ENCODE data around the gene RAB31. TPM values are rescaled to one million over a fixed set of nuclear protein-coding genes. Genes with fewer than 3 reads are reported as not detected.

RAB31 gene
- total RNA-seq, 1 donor from 2014 or later, result 44.2 TPM

- Histone ChIP-seq H3K4me3 (ENCODE audit: low read depth, low read length) (no peak overlapping the region), H3K36me3 (ENCODE audit: control insufficient read depth, insufficient read depth, low read length) (no peaks in the 10 kb centered on the region), H3K27me3 (ENCODE audit: control insufficient read depth, insufficient read depth, low read length) (no peaks in the 10 kb centered on the region)
- TF ChIP-seq, protein P1, sequence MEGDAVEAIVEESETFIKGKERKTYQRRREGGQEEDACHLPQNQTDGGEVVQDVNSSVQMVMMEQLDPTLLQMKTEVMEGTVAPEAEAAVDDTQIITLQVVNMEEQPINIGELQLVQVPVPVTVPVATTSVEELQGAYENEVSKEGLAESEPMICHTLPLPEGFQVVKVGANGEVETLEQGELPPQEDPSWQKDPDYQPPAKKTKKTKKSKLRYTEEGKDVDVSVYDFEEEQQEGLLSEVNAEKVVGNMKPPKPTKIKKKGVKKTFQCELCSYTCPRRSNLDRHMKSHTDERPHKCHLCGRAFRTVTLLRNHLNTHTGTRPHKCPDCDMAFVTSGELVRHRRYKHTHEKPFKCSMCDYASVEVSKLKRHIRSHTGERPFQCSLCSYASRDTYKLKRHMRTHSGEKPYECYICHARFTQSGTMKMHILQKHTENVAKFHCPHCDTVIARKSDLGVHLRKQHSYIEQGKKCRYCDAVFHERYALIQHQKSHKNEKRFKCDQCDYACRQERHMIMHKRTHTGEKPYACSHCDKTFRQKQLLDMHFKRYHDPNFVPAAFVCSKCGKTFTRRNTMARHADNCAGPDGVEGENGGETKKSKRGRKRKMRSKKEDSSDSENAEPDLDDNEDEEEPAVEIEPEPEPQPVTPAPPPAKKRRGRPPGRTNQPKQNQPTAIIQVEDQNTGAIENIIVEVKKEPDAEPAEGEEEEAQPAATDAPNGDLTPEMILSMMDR (IDR thresholded peaks at IDR 0.05; ENCODE audit: insufficient read depth, low read length, poor library complexity, severe bottlenecking), result peak; percentile 99
- no peak for DNase-seq (ENCODE audit: low read depth)
Observed at GRCh38 chr18:9771261-9771976, 63.3 kb downstream of the RAB31 start.

GRCh38 chr18:9771977-9772660 is 64.0 kb downstream of the RAB31 start:
- Histone ChIP-seq H3K4me3 (ENCODE audit: low read depth, low read length) (no peak overlapping the region), H3K27me3 (ENCODE audit: control insufficient read depth, insufficient read depth, low read length) (no peaks in the 10 kb centered on the region), H3K36me3 (ENCODE audit: control insufficient read depth, insufficient read depth, low read length) (no peaks in the 10 kb centered on the region)
- DNase-seq (ENCODE audit: low read depth), result no peak
- TF ChIP-seq, protein P1 (IDR thresholded peaks at IDR 0.05; ENCODE audit: insufficient read depth, low read length, poor library complexity, severe bottlenecking), result no peak

DNA sequence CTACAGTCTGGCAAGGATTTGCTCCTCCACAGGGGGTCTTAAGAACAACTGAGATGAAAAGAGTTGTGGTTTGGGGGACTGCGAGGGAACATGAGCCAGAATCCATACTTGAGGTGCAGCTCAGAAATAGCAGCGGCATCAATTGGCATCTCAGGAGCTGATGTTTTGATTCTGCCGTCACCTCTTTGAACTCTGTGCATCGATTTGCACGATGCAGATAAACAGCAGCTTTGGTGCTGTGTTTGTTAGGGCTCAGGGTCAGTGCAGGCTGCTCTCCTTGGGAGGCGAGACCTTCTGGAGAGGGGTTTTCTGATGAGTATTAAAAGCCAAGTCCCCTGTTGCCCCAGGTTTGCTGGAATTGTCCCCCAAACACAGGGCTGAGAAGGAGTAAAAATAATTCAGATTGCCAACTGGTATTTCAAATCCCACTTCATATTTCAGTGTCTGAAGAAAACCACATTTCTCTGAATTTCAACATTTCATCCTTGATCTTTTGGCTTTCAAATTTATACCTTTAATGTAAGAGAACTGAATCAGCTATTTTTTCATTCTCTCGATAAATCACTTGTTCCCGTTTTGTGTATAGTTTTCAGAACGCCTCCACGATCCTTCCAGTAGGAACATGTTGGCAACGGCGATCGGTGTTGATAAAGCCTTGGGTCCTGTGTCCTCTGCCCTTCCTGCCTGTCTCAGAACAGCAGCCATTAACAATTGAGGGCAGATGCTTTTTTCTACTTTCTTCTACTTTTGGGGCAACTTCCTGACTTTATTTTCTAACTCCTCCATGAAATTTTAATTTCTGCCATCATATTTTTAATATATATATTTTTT is 65.0 kb downstream of the RAB31 start:
- DNase-seq (ENCODE audit: low read depth), result no peak
- Histone ChIP-seq H3K27me3 (ENCODE audit: control insufficient read depth, insufficient read depth, low read length) (no peaks in the 10 kb centered on the region), H3K36me3 (ENCODE audit: control insufficient read depth, insufficient read depth, low read length) (no peaks in the 10 kb centered on the region), H3K4me3 (ENCODE audit: low read depth, low read length) (no peak overlapping the region)
- TF ChIP-seq, protein P1 (IDR thresholded peaks at IDR 0.05; ENCODE audit: insufficient read depth, low read length, poor library complexity, severe bottlenecking), result no peak

GRCh38 chr18:9774150-9774549 is 66.0 kb downstream of the RAB31 start:
- Histone ChIP-seq H3K4me3 (ENCODE audit: low read depth, low read length) (no peak overlapping the region), H3K27me3 (ENCODE audit: control insufficient read depth, insufficient read depth, low read length) (no peaks in the 10 kb centered on the region), H3K36me3 (ENCODE audit: control insufficient read depth, insufficient read depth, low read length) (no peaks in the 10 kb centered on the region)
- TF ChIP-seq, protein P1 (IDR thresholded peaks at IDR 0.05; ENCODE audit: insufficient read depth, low read length, poor library complexity, severe bottlenecking), result no peak
- DNase-seq (ENCODE audit: low read depth), result no peak

DNA sequence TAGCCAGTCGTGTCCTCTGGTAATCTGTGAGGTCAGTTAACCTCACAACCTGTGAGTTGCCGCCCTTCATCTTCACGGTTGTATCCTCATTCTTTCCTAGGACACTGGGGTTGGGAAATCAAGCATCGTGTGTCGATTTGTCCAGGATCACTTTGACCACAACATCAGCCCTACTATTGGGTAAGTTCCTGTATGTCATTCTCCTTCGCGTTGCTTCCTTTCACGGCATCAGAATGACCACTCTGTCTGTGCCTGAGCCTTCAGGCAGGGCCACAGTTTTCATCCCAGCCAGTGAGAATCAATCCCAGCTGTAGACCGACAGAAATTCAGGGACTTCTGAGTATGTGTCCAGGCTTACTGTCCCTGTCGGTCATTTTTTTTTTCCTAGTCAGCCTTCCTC is 67.1 kb downstream of the RAB31 start:
- no peak for DNase-seq (ENCODE audit: low read depth)
- Histone ChIP-seq H3K27me3 (ENCODE audit: control insufficient read depth, insufficient read depth, low read length) (no peaks in the 10 kb centered on the region), H3K36me3 (ENCODE audit: control insufficient read depth, insufficient read depth, low read length) (no peaks in the 10 kb centered on the region), H3K4me3 (ENCODE audit: low read depth, low read length) (no peak overlapping the region)
- TF ChIP-seq, protein P1 (IDR thresholded peaks at IDR 0.05; ENCODE audit: insufficient read depth, low read length, poor library complexity, severe bottlenecking), result no peak
